Measurements from ENCODE around the gene COL11A1.

The COL11A1 gene

DNA sequence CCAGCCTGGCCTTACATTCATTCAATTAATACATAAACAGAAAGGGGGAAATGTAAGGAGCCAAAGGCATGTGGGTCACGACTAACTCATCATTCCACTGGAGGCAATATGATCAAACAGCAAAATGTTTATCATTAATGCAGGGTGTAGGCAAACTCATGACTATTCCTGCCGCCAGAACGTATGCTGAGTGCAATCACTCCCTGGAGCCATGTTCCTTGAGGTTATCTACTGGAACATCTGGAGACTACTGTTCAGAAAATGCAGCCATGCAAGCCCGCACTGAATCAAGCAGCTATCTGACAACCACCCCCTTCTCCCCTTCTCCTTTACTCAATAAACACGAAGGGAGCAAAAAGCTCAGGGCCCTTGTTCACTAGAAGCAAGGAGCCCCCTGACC is 267.6 kb downstream of the COL11A1 start:
- no peak overlapping the region for H3K27ac ChIP-seq (ENCODE audit: low read depth, low read length)
- no peaks in the 10 kb centered on the region for H4K20me1 ChIP-seq (ENCODE audit: control insufficient read depth, insufficient read depth, low read depth, low read length)
- no peaks in the 10 kb centered on the region for H3K9me2 ChIP-seq (replicated peaks; ENCODE audit: control insufficient read depth, low read length)
- no peaks in the 10 kb centered on the region for H3F3A ChIP-seq (ENCODE audit: control insufficient read depth, insufficient read depth)
- H3K4me2 ChIP-seq (ENCODE audit: low read length) = no peak overlapping the region
- H3K27me3 ChIP-seq (ENCODE audit: control insufficient read depth, low read length) = no peaks in the 10 kb centered on the region
- no peaks in the 10 kb centered on the region for H3K4me1 ChIP-seq (ENCODE audit: control insufficient read depth, low read length)
- no peak for TF ChIP-seq CTCF (IDR thresholded peaks at IDR 0.05; ENCODE audit: low read depth, low read length, poor library complexity, severe bottlenecking)
- TF ChIP-seq EZH2phosphoT487 (IDR thresholded peaks at IDR 0.05; ENCODE audit: borderline replicate concordance, low read length) = no peak
- no peaks in the 10 kb centered on the region for H3K9me3 ChIP-seq (ENCODE audit: control insufficient read depth, insufficient read depth, low read length)
- H3K79me2 ChIP-seq (ENCODE audit: control insufficient read depth, low read length) = no peaks in the 10 kb centered on the region
- H3K36me3 ChIP-seq (ENCODE audit: control insufficient read depth, low read length) = no peaks in the 10 kb centered on the region
- H3K4me3 ChIP-seq (ENCODE audit: low read length) = no peak overlapping the region

DNA sequence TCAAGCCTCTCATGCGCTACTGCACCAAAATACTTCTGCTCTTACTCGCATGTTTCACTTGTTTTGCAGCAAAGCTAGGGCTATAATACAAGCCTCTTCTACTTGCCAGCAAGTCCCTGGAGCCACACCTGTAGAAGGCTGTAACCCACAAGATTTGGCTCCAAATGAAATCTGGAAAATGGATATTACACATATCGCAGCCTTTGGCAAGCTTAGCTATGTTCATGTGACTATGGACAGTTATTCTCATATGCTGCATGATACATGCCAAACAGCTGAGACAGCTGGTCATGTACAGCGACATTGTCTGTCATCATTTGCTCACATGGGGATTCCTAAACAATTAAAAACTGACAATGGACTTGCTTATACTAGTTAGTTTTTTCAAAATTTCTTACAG is 270.3 kb downstream of the COL11A1 start:
- no peak overlapping the region for H3K27ac ChIP-seq (ENCODE audit: low read depth, low read length)
- no peaks in the 10 kb centered on the region for H3K4me1 ChIP-seq (ENCODE audit: control insufficient read depth, low read length)

GRCh38 chr1:102837551-102837950 is 270.8 kb downstream of the COL11A1 start:
- no peaks in the 10 kb centered on the region for H3K79me2 ChIP-seq (ENCODE audit: control insufficient read depth, low read length)
- H3K4me3 ChIP-seq (ENCODE audit: low read length) = no peak overlapping the region
- H3K36me3 ChIP-seq (ENCODE audit: control insufficient read depth, low read length) = no peaks in the 10 kb centered on the region
- H3K27ac ChIP-seq (ENCODE audit: low read depth, low read length) = no peak overlapping the region
- no peaks in the 10 kb centered on the region for H3F3A ChIP-seq (ENCODE audit: control insufficient read depth, insufficient read depth)
- H3K27me3 ChIP-seq (ENCODE audit: control insufficient read depth, low read length) = no peaks in the 10 kb centered on the region
- no peaks in the 10 kb centered on the region for H3K9me2 ChIP-seq (replicated peaks; ENCODE audit: control insufficient read depth, low read length)
- H4K20me1 ChIP-seq (ENCODE audit: control insufficient read depth, insufficient read depth, low read depth, low read length) = no peaks in the 10 kb centered on the region
- no peaks in the 10 kb centered on the region for H3K9me3 ChIP-seq (ENCODE audit: control insufficient read depth, insufficient read depth, low read length)
- H3K4me1 ChIP-seq (ENCODE audit: control insufficient read depth, low read length) = no peaks in the 10 kb centered on the region
- TF ChIP-seq CTCF (IDR thresholded peaks at IDR 0.05; ENCODE audit: low read depth, low read length, poor library complexity, severe bottlenecking) (no peak), EZH2phosphoT487 (IDR thresholded peaks at IDR 0.05; ENCODE audit: borderline replicate concordance, low read length) (no peak)
- H3K4me2 ChIP-seq (ENCODE audit: low read length) = no peak overlapping the region

More for the DNA sequence above, 270.3 kb downstream of the COL11A1 start:
- Histone ChIP-seq H3K79me2 (ENCODE audit: control insufficient read depth, low read length) (no peaks in the 10 kb centered on the region), H3K36me3 (ENCODE audit: control insufficient read depth, low read length) (no peaks in the 10 kb centered on the region), H3K27me3 (ENCODE audit: control insufficient read depth, low read length) (no peaks in the 10 kb centered on the region), H3K9me2 (replicated peaks; ENCODE audit: control insufficient read depth, low read length) (no peaks in the 10 kb centered on the region), H4K20me1 (ENCODE audit: control insufficient read depth, insufficient read depth, low read depth, low read length) (no peaks in the 10 kb centered on the region), H3K4me2 (ENCODE audit: low read length) (no peak overlapping the region), H3K4me3 (ENCODE audit: low read length) (no peak overlapping the region), H3K9me3 (ENCODE audit: control insufficient read depth, insufficient read depth, low read length) (no peaks in the 10 kb centered on the region), H3F3A (ENCODE audit: control insufficient read depth, insufficient read depth) (no peaks in the 10 kb centered on the region)
- no peak for TF ChIP-seq EZH2phosphoT487 (IDR thresholded peaks at IDR 0.05; ENCODE audit: borderline replicate concordance, low read length)
- TF ChIP-seq CTCF (IDR thresholded peaks at IDR 0.05; ENCODE audit: low read depth, low read length, poor library complexity, severe bottlenecking) = no peak

DNA sequence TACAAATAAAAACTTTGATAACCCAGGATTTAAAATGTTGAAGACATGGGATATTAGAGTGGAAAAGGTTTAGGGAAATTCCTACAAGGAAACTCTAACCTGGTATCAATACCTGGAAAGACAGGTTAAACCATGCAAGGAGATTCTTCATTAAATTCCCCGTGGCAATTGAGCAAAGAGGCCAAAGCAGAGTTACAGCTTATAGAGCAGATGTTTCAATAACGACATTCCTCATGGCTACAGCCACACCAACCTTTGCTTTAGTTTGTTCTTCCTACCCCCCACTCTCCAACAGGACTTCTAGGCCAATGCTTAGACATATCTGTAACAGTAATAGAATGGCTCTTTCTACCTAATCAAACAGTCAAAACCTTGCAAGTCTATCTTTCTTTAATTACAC is 271.3 kb downstream of the COL11A1 start:
- Histone ChIP-seq H3K27me3 (ENCODE audit: control insufficient read depth, low read length) (no peaks in the 10 kb centered on the region), H3K27ac (ENCODE audit: low read depth, low read length) (no peak overlapping the region)
- no peak for TF ChIP-seq EZH2phosphoT487 (IDR thresholded peaks at IDR 0.05; ENCODE audit: borderline replicate concordance, low read length)
- no peak for TF ChIP-seq CTCF (IDR thresholded peaks at IDR 0.05; ENCODE audit: low read depth, low read length, poor library complexity, severe bottlenecking)

More for the DNA sequence above, 271.3 kb downstream of the COL11A1 start:
- Histone ChIP-seq H4K20me1 (ENCODE audit: control insufficient read depth, insufficient read depth, low read depth, low read length) (no peaks in the 10 kb centered on the region), H3K9me2 (replicated peaks; ENCODE audit: control insufficient read depth, low read length) (no peaks in the 10 kb centered on the region), H3K9me3 (ENCODE audit: control insufficient read depth, insufficient read depth, low read length) (no peaks in the 10 kb centered on the region), H3K4me1 (ENCODE audit: control insufficient read depth, low read length) (no peaks in the 10 kb centered on the region), H3K4me2 (ENCODE audit: low read length) (no peak overlapping the region), H3K79me2 (ENCODE audit: control insufficient read depth, low read length) (no peaks in the 10 kb centered on the region), H3K4me3 (ENCODE audit: low read length) (no peak overlapping the region), H3K36me3 (ENCODE audit: control insufficient read depth, low read length) (no peaks in the 10 kb centered on the region), H3F3A (ENCODE audit: control insufficient read depth, insufficient read depth) (no peaks in the 10 kb centered on the region)

Data from DOHH2 (cell line).